ENCODE measurements around the gene OPCML. TPM values are rescaled to one million over a fixed set of nuclear protein-coding genes. Genes with fewer than 3 reads are reported as not detected.

OPCML gene
- total and polyA plus RNA-seq, 4 donors, result under 0.01 to 0.01 TPM; not detected in 2

- Histone ChIP-seq H3K27ac (ENCODE audit: low read depth in 1 of 2, low read length in 2 of 2) (no peak overlapping the region), H3K9ac (ENCODE audit: low read depth in 1 of 2, low read length in 2 of 2) (no peak overlapping the region), H3K4me1 (ENCODE audit: control insufficient read depth in 4 of 4, insufficient read depth in 4 of 4, low read length in 3 of 4) (peaks cover 0 to 2% (median 1%) of the 10 kb centered on the region in 4 donors), H3K36me3 (ENCODE audit: control insufficient read depth in 4 of 4, insufficient read depth in 3 of 4, low read depth in 1 of 4, low read length in 3 of 4) (no peaks in the 10 kb centered on the region), H3K27me3 (ENCODE audit: control insufficient read depth in 4 of 4, insufficient read depth in 4 of 4, low read length in 3 of 4) (no peaks in the 10 kb centered on the region), H3K9me3 (ENCODE audit: control insufficient read depth in 4 of 4, low read length in 3 of 4) (no peaks in the 10 kb centered on the region), H3K4me3 (ENCODE audit: low read depth in 1 of 3, low read length in 3 of 3) (no peak overlapping the region)
- DNase-seq (ENCODE audit: low spot score), result no peak
- 72% methylated on average over 11 of the region's 11 CpGs for WGBS
- TF ChIP-seq NR2F2 (IDR thresholded peaks at IDR 0.05) (no peak), FOXA1 (IDR thresholded peaks at IDR 0.05) (no peak), JUND (IDR thresholded peaks at IDR 0.05) (no peak), ZBTB33 (IDR thresholded peaks at IDR 0.05) (no peak), RXRA (IDR thresholded peaks at IDR 0.05) (no peak), YY1 (IDR thresholded peaks at IDR 0.05) (no peak), MAX (IDR thresholded peaks at IDR 0.05) (no peak), HNF4G (IDR thresholded peaks at IDR 0.05) (no peak), TAF1 (conservative IDR thresholded peaks at IDR 0.05) (no peak), HNF4A (conservative IDR thresholded peaks at IDR 0.05) (no peak), RAD21 (IDR thresholded peaks at IDR 0.05) (no peak), EGR1 (IDR thresholded peaks at IDR 0.05; ENCODE audit: low read depth in 2 of 2) (no peak), REST (IDR thresholded peaks at IDR 0.05) (no peak), CTCF (IDR thresholded peaks at IDR 0.05; ENCODE audit: low read depth, low read length, missing input control) (no peak)
Measured at GRCh38 chr11:133500936-133501335, 31.4 kb downstream of the OPCML start.

GRCh38 chr11:133500435-133500834 is 31.9 kb downstream of the OPCML start:
- no peaks in the 10 kb centered on the region for H3K27me3 ChIP-seq (ENCODE audit: control insufficient read depth in 4 of 4, insufficient read depth in 4 of 4, low read length in 3 of 4)
- H3K36me3 ChIP-seq (ENCODE audit: control insufficient read depth in 4 of 4, insufficient read depth in 3 of 4, low read depth in 1 of 4, low read length in 3 of 4), result no peaks in the 10 kb centered on the region
- peaks cover 0 to 2% (median 1%) of the 10 kb centered on the region in 4 donors for H3K4me1 ChIP-seq (ENCODE audit: control insufficient read depth in 4 of 4, insufficient read depth in 4 of 4, low read length in 3 of 4)
- no peak for DNase-seq (ENCODE audit: low spot score)
- no peak overlapping the region for H3K4me3 ChIP-seq (ENCODE audit: low read depth in 1 of 3, low read length in 3 of 3)
- 68% methylated on average over 9 of the region's 9 CpGs for WGBS
- H3K9ac ChIP-seq (ENCODE audit: low read depth in 1 of 2, low read length in 2 of 2), result no peak overlapping the region
- H3K27ac ChIP-seq (ENCODE audit: low read depth in 1 of 2, low read length in 2 of 2), result no peak overlapping the region
- no peaks in the 10 kb centered on the region for H3K9me3 ChIP-seq (ENCODE audit: control insufficient read depth in 4 of 4, low read length in 3 of 4)
- TF ChIP-seq RAD21 (IDR thresholded peaks at IDR 0.05) (no peak), ZBTB33 (IDR thresholded peaks at IDR 0.05) (no peak), REST (IDR thresholded peaks at IDR 0.05) (no peak), SP1 (IDR thresholded peaks at IDR 0.05) (no peak), CTCF (IDR thresholded peaks at IDR 0.05; ENCODE audit: low read depth, low read length, missing input control) (no peak), ATF3 (IDR thresholded peaks at IDR 0.05) (no peak), HNF4G (IDR thresholded peaks at IDR 0.05) (no peak)
